GM12892 (cell line): Measurements from ENCODE around the gene WWP2.

Source experiments
- POLR2A ChIP-seq: IDR thresholded peaks from 2 replicates; pipeline ENCODE4 v1.6.1; 2011; ENCODE audit warnings: low read depth, low read length, control low read depth
- POLR2AphosphoS5 ChIP-seq: IDR thresholded peaks from 2 replicates; pipeline ENCODE4 v1.6.1; 2011; ENCODE audit warnings: low read depth, low read length, control low read depth
- TAF1 ChIP-seq: IDR thresholded peaks from 2 replicates; pipeline ENCODE4 v1.6.1; 2011; ENCODE audit warnings: low read depth, mild to moderate bottlenecking, control low read depth, low read length, borderline replicate concordance

DNA sequence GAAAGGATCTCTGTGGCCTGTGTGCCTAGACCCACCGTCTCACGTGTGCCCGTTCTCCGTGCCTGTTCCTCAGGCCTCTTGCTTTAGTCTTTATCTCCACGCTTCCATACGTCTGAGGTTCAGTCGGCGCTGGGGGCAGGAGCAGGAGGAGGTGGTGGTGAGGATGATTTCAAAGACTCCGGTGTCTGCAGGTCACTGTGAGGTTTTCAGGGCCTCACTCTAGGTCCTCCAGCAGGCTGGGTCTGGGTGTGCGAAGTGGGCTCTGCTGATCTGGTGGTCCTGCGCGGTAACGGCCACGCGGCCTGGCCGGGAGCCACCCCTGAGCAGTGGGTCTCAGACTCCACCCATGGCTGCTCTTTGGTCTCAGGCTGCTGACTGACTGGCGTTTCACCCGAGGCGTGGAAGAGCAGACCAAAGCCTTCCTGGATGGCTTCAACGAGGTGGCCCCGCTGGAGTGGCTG lies 174.6 kb downstream of the WWP2 start:
- TF ChIP-seq POLR2AphosphoS5 (no peak), POLR2A (no peak), TAF1 (no peak)
